IPS DF 4.7 (cell line): ENCODE results near the gene TMEM248.
"Not testable (repeated sequence)": the region's sequence is repeated elsewhere in the genome, so short reads cannot be mapped to it uniquely, and the experiment has no call there.

Experiments
- DNase-seq: peaks from one replicate; pipeline ENCODE4 v3.0.0-alpha.2; 2013; ENCODE audit warnings: low spot score; ENCODE audit errors: extremely low read depth

The TMEM248 gene

GRCh38 chr7:66996444-66997191 lies 75.6 kb downstream of the TMEM248 start, which contains the start of gene TYW1:
Gene TYW1 (plus strand): TSS chr7:66996833. CDS start chr7:66996979, 146 bp downstream.
- peak; percentile 87 for DNase-seq

GRCh38 chr7:67000601-67001258 lies 79.7 kb downstream of the TMEM248 start:
- DNase-seq, result not testable (repeated sequence)

- not testable (repeated sequence) for DNase-seq
Observed at GRCh38 chr7:67004145-67004544, 83.1 kb downstream of the TMEM248 start.

GRCh38 chr7:67006965-67007364 lies 85.9 kb downstream of the TMEM248 start:
- DNase-seq, result no peak
